HG03460 (cell line): ENCODE measurements around the gene SHKBP1.

Source experiments
- ATAC-seq: cut with Tn5 transposase; IDR thresholded peaks from one replicate; pipeline ENCODE4 v1.9.1; 2021; ENCODE audit not compliant: unreplicated experiment

SHKBP1 gene

GRCh38 chr19:40632311-40633036 lies 55.8 kb downstream of the SHKBP1 start:
- ATAC-seq = no peak

- no peak for ATAC-seq
These were observed 56.5 kb downstream of the SHKBP1 start for GRCh38 chr19:40633207-40633606.

- ATAC-seq = no peak
These were observed 61.7 kb downstream of the SHKBP1 start for GRCh38 chr19:40638327-40638726.

GRCh38 chr19:40639638-40639982 lies 62.9 kb downstream of the SHKBP1 start:
- no peak for ATAC-seq

- ATAC-seq = no peak
These were observed 64.1 kb downstream of the SHKBP1 start for GRCh38 chr19:40640744-40641143.
